Mucosa of rectum (tissue), 2 donors: ENCODE measurements around the gene ARHGAP19.

Source experiments
- H3K27ac ChIP-seq, 2 donors: one replicate each; pipeline ENCODE4 v1.7.0; 2013; ENCODE audit warnings: inconsistent platforms in 2 of 2, low read depth in 2 of 2, low read length in 2 of 2
- H3K27me3 ChIP-seq, 2 donors: one replicate each; pipeline ENCODE4 v1.7.0; 2013; ENCODE audit warnings: low read length in 2 of 2; ENCODE audit not compliant: control insufficient read depth in 2 of 2, insufficient read depth in 2 of 2
- H3K36me3 ChIP-seq, 2 donors: one replicate each; pipeline ENCODE4 v1.7.0; 2013; ENCODE audit warnings: low read length in 2 of 2; ENCODE audit not compliant: control insufficient read depth in 2 of 2, insufficient read depth in 2 of 2
- H3K4me1 ChIP-seq, 2 donors: one replicate each; pipeline ENCODE4 v1.7.0; 2013; ENCODE audit warnings: low read length in 2 of 2, mild to moderate bottlenecking in 1 of 2; ENCODE audit not compliant: control insufficient read depth in 2 of 2, insufficient read depth in 2 of 2
- H3K4me3 ChIP-seq, 2 donors: one replicate each; pipeline ENCODE4 v1.7.0; 2013; ENCODE audit warnings: low read length in 2 of 2
- H3K9ac ChIP-seq, 2 donors: one replicate each; pipeline ENCODE4 v1.7.0; 2013; ENCODE audit warnings: low read length in 2 of 2, low read depth in 1 of 2, mild to moderate bottlenecking in 1 of 2
- H3K9me3 ChIP-seq, 2 donors: one replicate each; pipeline ENCODE4 v1.7.0; 2013; ENCODE audit warnings: low read length in 2 of 2; ENCODE audit not compliant: control insufficient read depth in 2 of 2
- donor health status: healthy.
- donor health status: Normal muscosa, but diverticular disease.

The ARHGAP19 gene

DNA sequence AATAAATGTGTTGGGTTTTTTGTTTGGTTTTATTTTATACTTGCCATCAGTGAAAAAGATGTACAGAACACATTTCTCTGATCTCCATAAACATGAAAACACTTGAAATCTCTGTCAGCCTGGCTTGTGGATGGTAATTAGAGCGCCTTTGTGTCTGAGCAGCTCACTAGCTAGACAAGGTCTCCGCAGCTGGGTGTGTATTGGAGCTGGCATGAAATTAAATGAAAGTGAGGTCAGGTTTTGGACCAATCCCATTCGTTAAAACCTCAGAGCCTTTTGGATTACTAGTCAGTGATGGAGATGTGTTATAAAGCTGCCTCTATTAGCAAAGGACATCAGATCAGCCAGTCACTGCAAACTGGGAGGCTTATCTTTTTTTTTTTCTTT is 29.4 kb upstream of the ARHGAP19 start:
- H3K4me3 ChIP-seq: peak overlapping the region in 1 of 2 donors; percentile 91
- H3K9ac ChIP-seq: no peak overlapping the region
- no peaks in the 10 kb centered on the region for H3K27me3 ChIP-seq
- no peaks in the 10 kb centered on the region for H3K36me3 ChIP-seq
- no peak overlapping the region for H3K27ac ChIP-seq
- peaks cover 16% of the 10 kb centered on the region in 2 donors for H3K4me1 ChIP-seq
- no peaks in the 10 kb centered on the region for H3K9me3 ChIP-seq

DNA sequence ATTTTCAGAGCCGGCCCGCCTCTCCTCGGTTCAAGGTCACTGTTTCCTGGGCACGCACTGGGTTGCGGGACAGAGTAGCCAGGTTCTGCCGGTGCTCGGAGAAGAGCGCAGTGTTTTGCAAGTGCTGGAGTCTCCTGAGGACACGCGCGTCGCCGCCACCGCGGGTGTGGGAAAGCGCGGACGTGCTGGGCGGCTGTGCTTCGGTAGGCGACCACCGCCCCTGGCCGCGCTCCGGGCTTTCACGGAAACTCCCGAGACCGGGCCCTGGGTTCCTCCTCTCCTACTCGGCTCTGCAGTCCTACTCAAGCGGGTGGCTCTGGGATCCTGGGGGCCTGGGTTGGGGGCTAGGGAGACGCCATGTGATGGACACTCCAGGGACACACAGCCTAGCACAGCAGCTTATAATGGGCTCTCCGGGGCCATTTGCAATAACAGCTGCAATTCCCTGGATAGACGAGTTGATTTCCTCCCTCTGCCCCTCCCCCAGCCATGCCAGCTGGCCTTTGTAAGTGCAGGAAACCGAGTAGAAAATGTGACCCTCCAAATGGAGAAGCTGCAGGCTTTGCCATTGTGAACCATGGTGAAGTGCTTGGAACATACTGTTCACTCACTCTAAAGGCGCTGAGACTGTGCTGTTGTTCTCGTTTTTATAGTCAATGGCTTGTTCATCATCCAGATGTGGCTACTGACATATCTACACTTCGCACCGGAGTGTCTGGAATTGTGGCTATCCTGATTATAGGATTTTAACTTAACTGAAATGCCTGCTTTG is 28.8 kb upstream of the ARHGAP19 start:
- Histone ChIP-seq H3K4me1 (peaks cover 16% of the 10 kb centered on the region in 2 donors), H3K36me3 (no peaks in the 10 kb centered on the region), H3K9me3 (no peaks in the 10 kb centered on the region), H3K9ac (peak overlapping the region in 1 of 2 donors; percentile 98), H3K27me3 (no peaks in the 10 kb centered on the region), H3K27ac (peak overlapping the region in 1 of 2 donors; percentile 98), H3K4me3 (peak overlapping the region; percentile 91 to 99)

DNA sequence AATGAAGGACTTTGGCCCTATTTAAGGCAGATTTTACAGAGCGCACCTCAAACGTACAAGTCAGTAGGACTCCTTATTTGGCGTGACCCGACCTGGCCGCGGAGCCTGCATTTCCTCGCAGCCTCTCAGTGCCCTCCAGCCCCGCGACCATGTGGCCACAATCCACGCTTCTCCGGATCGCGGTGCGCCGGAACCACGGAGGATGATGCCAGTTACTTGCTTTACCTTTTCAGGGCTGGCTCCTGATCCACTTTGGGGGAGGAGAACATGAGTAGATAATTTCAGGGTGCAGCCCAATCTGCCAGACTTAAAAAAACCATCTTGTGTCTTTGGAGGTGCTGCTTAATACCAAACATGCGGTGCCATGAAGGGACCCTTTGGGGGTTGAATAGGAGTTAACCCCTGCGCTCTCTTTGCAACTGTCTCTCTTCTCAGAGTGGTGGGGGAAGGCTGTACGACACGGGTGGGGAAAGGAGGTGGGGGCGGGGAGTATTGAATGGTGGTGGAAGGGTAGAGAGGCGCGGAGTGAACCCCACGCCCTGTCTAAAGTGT is 28.1 kb upstream of the ARHGAP19 start:
- no peaks in the 10 kb centered on the region for H3K36me3 ChIP-seq
- peak overlapping the region; percentile 91 to 99 for H3K4me3 ChIP-seq
- H3K9me3 ChIP-seq: no peaks in the 10 kb centered on the region
- peaks cover 16% of the 10 kb centered on the region in 2 donors for H3K4me1 ChIP-seq
- peak overlapping the region; percentile 65 to 98 for H3K9ac ChIP-seq
- no peaks in the 10 kb centered on the region for H3K27me3 ChIP-seq
- H3K27ac ChIP-seq: peak overlapping the region; percentile 97 to 98

DNA sequence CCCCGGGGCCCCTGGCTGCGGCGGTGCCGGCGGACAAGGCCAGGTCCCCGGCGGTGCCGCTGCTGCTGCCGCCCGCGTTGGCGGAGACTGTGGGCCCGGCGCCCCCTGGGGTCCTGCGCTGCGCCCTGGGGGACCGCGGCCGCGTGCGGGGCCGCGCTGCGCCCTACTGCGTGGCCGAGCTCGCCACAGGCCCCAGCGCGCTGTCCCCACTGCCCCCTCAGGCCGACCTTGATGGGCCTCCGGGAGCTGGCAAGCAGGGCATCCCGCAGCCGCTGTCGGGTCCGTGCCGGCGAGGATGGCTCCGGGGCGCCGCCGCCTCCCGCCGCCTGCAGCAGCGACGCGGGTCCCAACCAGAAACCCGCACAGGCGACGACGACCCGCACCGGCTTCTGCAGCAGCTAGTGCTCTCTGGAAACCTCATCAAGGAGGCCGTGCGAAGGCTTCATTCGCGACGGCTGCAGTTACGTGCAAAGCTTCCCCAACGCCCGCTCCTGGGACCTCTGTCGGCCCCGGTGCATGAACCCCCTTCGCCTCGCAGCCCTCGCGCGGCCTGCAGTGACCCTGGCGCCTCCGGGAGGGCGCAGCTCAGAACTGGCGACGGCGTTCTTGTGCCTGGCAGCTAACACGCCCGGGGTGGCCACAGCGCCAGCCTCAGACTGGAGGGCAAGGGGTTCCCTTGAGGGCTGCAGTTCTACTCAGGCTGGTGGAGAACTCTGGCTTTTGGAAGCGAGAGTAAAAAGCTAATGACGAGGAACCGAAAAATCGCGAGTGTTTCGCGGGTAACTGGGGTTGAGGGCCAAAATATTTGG is 27.4 kb upstream of the ARHGAP19 start:
- no peaks in the 10 kb centered on the region for H3K36me3 ChIP-seq
- H3K4me1 ChIP-seq: peaks cover 16% of the 10 kb centered on the region in 2 donors
- H3K27ac ChIP-seq: peak overlapping the region; percentile 97 to 98
- no peaks in the 10 kb centered on the region for H3K27me3 ChIP-seq
- H3K9ac ChIP-seq: peak overlapping the region; percentile 65 to 98
- no peaks in the 10 kb centered on the region for H3K9me3 ChIP-seq
- peak overlapping the region; percentile 91 to 99 for H3K4me3 ChIP-seq

DNA sequence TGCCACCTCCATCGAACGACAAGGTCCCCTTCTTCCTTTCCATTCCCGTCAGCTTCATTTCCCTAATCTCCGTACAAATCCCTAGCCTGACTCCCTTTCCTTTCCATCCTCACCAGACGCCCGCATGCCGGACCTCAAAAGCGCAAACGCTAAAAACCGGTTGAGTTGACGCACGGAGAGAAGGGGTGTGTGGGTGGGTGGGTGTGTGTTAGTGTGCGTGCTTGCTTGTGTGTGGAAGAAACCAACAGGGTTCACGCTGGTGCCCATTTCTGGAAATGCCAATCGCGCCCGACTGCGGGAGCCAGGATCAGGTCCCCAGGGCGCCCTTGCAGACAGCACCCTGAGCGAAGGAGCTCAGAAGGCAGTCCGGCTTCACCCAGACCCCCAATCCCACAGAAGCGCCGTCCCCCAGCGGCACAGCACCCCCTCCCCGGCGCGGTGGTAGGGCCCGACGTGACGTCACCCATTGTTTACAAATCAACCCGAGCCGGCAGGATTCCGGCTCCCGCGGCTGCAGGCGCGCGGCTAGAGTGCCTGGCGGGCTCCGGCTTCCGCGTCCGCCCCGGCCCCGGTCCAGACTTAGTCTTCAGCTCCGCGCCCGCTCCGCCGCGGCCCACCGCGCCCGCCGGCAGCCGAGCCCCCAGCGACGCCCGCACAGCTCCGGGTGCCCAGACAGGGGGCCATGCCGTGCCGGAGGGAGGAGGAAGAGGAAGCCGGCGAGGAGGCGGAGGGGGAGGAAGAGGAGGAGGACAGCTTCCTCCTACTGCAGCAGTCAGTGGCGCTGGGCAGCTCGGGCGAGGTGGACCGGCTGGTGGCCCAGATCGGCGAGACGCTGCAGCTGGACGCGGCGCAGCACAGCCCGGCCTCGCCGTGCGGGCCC is 26.6 kb upstream of the ARHGAP19 start, which contains the start of gene FRAT1:
TSS of gene FRAT1 (plus strand) at position 500 of the 880 bp plus-strand sequence. CDS start at position 683, 183 bp downstream.
- Histone ChIP-seq H3K4me3 (peak within 1 kb of the TSS; percentile 91 to 99), H3K36me3 (no peaks in the 10 kb centered on the region), H3K9me3 (no peaks in the 10 kb centered on the region), H3K27ac (peak within 1 kb of the TSS; percentile 97 to 98), H3K4me1 (peaks cover 16% of the 10 kb centered on the region in 2 donors), H3K9ac (peak within 1 kb of the TSS; percentile 98 to 99), H3K27me3 (no peaks in the 10 kb centered on the region)

DNA sequence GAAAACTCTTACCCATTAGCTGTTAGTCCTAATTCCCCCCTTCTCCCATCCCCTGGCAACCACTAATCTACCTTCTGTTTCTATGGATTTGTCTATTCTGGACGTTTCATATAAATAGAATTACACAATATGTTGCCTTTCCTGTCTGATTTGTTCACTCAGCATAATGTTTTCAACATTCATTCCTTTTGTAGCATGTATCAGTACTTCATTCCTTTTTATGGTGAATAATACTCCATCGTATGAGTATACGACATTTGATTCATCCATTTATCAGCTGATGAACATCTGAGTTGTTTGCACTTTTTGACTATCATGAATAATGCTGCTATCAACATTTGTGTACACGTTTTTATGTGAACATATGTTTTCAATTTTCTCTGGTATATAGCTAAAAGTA is 22.2 kb upstream of the ARHGAP19 start:
- Histone ChIP-seq H3K27me3 (no peaks in the 10 kb centered on the region), H3K4me3 (no peak overlapping the region), H3K36me3 (no peaks in the 10 kb centered on the region)

DNA sequence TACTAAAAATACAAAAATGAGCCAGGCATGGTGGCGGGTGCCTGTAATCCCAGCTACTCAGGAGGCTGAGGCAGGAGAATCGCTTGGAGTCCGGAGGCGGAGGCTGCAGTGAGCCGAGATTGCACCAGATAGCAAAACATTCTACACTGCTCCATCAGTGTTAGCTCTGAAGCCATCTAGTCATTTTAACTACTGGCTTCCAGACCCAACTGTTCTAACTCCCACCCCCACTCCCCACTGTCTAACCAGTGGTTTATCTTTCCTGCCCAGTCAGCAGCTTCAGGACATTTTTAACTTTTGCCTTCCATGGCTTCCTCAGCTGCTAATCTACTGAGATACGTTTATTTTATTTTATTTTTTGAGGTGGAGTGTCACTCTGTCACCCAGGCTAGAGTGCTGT is 20.5 kb upstream of the ARHGAP19 start:
- Histone ChIP-seq H3K9ac (no peak overlapping the region), H3K4me1 (no peaks in the 10 kb centered on the region)

More for the DNA sequence above, 22.2 kb upstream of the ARHGAP19 start:
- Histone ChIP-seq H3K27ac (no peak overlapping the region), H3K4me1 (peaks cover 2 to 3% of the 10 kb centered on the region in 2 donors), H3K9me3 (no peaks in the 10 kb centered on the region), H3K9ac (no peak overlapping the region)

DNA sequence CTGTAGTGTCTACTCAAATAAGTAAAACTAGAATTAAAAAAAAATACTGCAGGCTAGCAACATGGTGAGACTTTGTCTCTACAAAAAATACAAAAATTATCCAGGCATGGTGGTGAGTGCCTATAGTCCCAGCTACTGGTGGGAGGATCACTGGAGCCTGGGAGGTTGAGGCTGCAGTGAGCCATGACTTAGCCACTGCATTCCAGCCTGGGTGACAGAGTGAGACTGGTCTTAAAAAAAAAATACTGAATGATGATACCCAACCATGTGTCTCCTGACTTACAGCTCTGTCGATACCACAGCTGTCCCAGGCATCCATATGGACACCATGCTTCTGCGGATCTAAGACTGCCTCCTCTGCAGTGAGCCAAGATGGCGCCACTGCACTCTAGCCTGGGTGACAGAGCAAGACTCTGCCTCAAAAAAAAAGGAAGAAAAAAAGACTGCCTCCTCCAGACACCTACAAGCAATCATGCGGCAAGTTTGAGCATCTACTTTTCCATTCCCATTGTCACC is 18.7 kb upstream of the ARHGAP19 start:
- Histone ChIP-seq H3K36me3 (no peaks in the 10 kb centered on the region), H3K27ac (no peak overlapping the region), H3K4me3 (no peak overlapping the region), H3K4me1 (no peaks in the 10 kb centered on the region), H3K9me3 (no peaks in the 10 kb centered on the region), H3K27me3 (no peaks in the 10 kb centered on the region), H3K9ac (no peak overlapping the region)

More for the DNA sequence above, 20.5 kb upstream of the ARHGAP19 start:
- Histone ChIP-seq H3K36me3 (no peaks in the 10 kb centered on the region), H3K4me3 (no peak overlapping the region), H3K27me3 (no peaks in the 10 kb centered on the region), H3K27ac (no peak overlapping the region), H3K9me3 (no peaks in the 10 kb centered on the region)
